ENCODE results near the gene MACROD2.

GRCh38 chr20:15831201-15831600, 1835.9 kb downstream of the MACROD2 start:
- TF ChIP-seq ZFP30 (CRISPR knock-in tag; IDR thresholded peaks at IDR 0.05) (no peak), ZNF8 (CRISPR knock-in tag; IDR thresholded peaks at IDR 0.05) (no peak), CSDC2 (CRISPR knock-in tag; IDR thresholded peaks at IDR 0.05) (no peak), CSRNP3 (CRISPR knock-in tag; IDR thresholded peaks at IDR 0.05) (no peak), CREB5 (CRISPR knock-in tag; IDR thresholded peaks at IDR 0.05; ENCODE audit: low read depth) (no peak)
